HG02884 (cell line): ENCODE measurements around the gene ZNF664.

ENCODE experiments used
- ATAC-seq: cut with Tn5 transposase; IDR thresholded peaks from one replicate; pipeline ENCODE4 v1.9.1; 2021; ENCODE audit warnings: mild to moderate bottlenecking, moderate library complexity; ENCODE audit not compliant: unreplicated experiment

ZNF664 gene

GRCh38 chr12:124027753-124028554, 54.9 kb downstream of the ZNF664 start:
- ATAC-seq = no peak

GRCh38 chr12:124028555-124028925, 55.5 kb downstream of the ZNF664 start:
- no peak for ATAC-seq

- no peak for ATAC-seq
These were observed 57.0 kb downstream of the ZNF664 start for GRCh38 chr12:124030008-124030407.

- ATAC-seq = no peak
These were observed 57.5 kb downstream of the ZNF664 start for GRCh38 chr12:124030510-124030909.

GRCh38 chr12:124031058-124031457, 58.0 kb downstream of the ZNF664 start:
- no peak for ATAC-seq

GRCh38 chr12:124032265-124032886, 59.4 kb downstream of the ZNF664 start:
- no peak for ATAC-seq

GRCh38 chr12:124033859-124034258, 60.8 kb downstream of the ZNF664 start:
- no peak for ATAC-seq

- no peak for ATAC-seq
These were observed 61.3 kb downstream of the ZNF664 start for GRCh38 chr12:124034297-124034696.

GRCh38 chr12:124035163-124035562, 62.1 kb downstream of the ZNF664 start:
- ATAC-seq = no peak

GRCh38 chr12:124036171-124036598, 63.2 kb downstream of the ZNF664 start:
- ATAC-seq = no peak

GRCh38 chr12:124036657-124037109, 63.7 kb downstream of the ZNF664 start:
- no peak for ATAC-seq

- ATAC-seq = no peak
These were observed 64.3 kb downstream of the ZNF664 start for GRCh38 chr12:124037331-124037730.

GRCh38 chr12:124039276-124039675, 66.3 kb downstream of the ZNF664 start:
- no peak for ATAC-seq

- ATAC-seq = no peak
These were observed 67.3 kb downstream of the ZNF664 start for GRCh38 chr12:124040291-124040690.

- ATAC-seq = no peak
These were observed 67.7 kb downstream of the ZNF664 start for GRCh38 chr12:124040737-124041136.

- ATAC-seq = no peak
These were observed 68.9 kb downstream of the ZNF664 start for GRCh38 chr12:124041907-124042306.

- no peak for ATAC-seq
These were observed 71.0 kb downstream of the ZNF664 start for GRCh38 chr12:124044021-124044420.

- no peak for ATAC-seq
These were observed 71.8 kb downstream of the ZNF664 start for GRCh38 chr12:124044809-124045321.

GRCh38 chr12:124045671-124046455, 72.8 kb downstream of the ZNF664 start:
- ATAC-seq = no peak

- no peak for ATAC-seq
These were observed 73.4 kb downstream of the ZNF664 start for GRCh38 chr12:124046456-124046740.

- no peak for ATAC-seq
These were observed 74.1 kb downstream of the ZNF664 start for GRCh38 chr12:124047045-124047566.
